ENCODE measurements around the gene UBAC2. TPM values are rescaled to one million over a fixed set of nuclear protein-coding genes. Genes with fewer than 3 reads are reported as not detected.
A peak's percentile ranks its signal among the peaks of the same experiment; 100 is the strongest.

UBAC2 gene
- total RNA-seq, 4 donors from 2014 or later: 41.8 to 51.0 (median 45.5) TPM

- no peak for ATAC-seq (ENCODE audit: low FRiP score)
- DNase-seq (ENCODE audit: low spot score): no peak
- TF ChIP-seq CTCF (IDR thresholded peaks at IDR 0.05): no peak
Measured at GRCh38 chr13:99165753-99166587, 34.7 kb upstream of the UBAC2 start.

- no peak for TF ChIP-seq CTCF (IDR thresholded peaks at IDR 0.05)
- no peak for DNase-seq (ENCODE audit: low spot score)
- ATAC-seq (ENCODE audit: low FRiP score): no peak
Measured at GRCh38 chr13:99172951-99173350, 27.7 kb upstream of the UBAC2 start.

- no peak for TF ChIP-seq CTCF (IDR thresholded peaks at IDR 0.05)
- DNase-seq (ENCODE audit: low spot score) (no peak), ATAC-seq (ENCODE audit: low FRiP score) (no peak)
Measured at GRCh38 chr13:99173606-99174005, 27.0 kb upstream of the UBAC2 start.

GRCh38 chr13:99174533-99175100 is 26.0 kb upstream of the UBAC2 start:
- DNase-seq (ENCODE audit: low spot score) (no peak), ATAC-seq (ENCODE audit: low FRiP score) (no peak)
- TF ChIP-seq CTCF (IDR thresholded peaks at IDR 0.05): no peak

- DNase-seq (ENCODE audit: low spot score): peak; percentile 53
- ATAC-seq (ENCODE audit: low FRiP score): peak; percentile 73
- TF ChIP-seq CTCF (IDR thresholded peaks at IDR 0.05): peak in 1 of 3 donors; percentile 69
Measured at GRCh38 chr13:99176309-99177276, 24.1 kb upstream of the UBAC2 start.

- ATAC-seq (ENCODE audit: low FRiP score) (no peak), DNase-seq (ENCODE audit: low spot score) (no peak)
- TF ChIP-seq CTCF (IDR thresholded peaks at IDR 0.05): no peak
Measured at GRCh38 chr13:99178636-99179035, 22.0 kb upstream of the UBAC2 start.

Measured in omental fat pad (tissue), 4 donors.